ENCODE measurements around the gene TRIB2.
A peak's percentile ranks its signal among the peaks of the same experiment; 100 is the strongest.

The TRIB2 gene

GRCh38 chr2:12700989-12701388, 15.7 kb upstream of the TRIB2 start:
- no peak for DNase-seq

GRCh38 chr2:12701786-12702167, 15.0 kb upstream of the TRIB2 start:
- DNase-seq, result no peak

GRCh38 chr2:12702168-12703121, 14.3 kb upstream of the TRIB2 start:
- peak in 1 of 2 experiments; percentile 20 for DNase-seq

GRCh38 chr2:12704378-12704777, 12.4 kb upstream of the TRIB2 start:
- DNase-seq, result no peak

- no peak for DNase-seq
Measured at GRCh38 chr2:12705230-12705629, 11.5 kb upstream of the TRIB2 start.

DNA sequence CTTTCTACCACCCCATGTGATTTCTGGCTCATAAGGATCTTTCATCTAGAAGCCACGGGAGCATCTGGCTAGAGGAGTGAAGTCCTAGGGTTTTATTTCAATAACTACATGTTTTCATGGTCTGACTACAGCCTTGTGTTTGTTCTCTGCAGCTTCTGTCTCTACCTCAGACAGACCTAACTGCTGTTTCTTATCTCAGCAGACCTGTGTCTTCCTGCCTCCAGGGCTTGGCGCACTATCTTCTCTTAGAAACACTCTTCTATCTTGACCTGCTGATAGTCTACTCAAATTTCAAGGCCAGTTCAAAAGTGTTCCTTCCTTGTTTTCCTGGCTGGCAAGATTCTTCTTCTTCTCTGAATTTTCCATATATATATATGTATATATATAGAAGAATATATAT, 11.0 kb upstream of the TRIB2 start:
- no peak for DNase-seq

GRCh38 chr2:12708508-12709206, 8.1 kb upstream of the TRIB2 start:
- DNase-seq, result no peak

DNA sequence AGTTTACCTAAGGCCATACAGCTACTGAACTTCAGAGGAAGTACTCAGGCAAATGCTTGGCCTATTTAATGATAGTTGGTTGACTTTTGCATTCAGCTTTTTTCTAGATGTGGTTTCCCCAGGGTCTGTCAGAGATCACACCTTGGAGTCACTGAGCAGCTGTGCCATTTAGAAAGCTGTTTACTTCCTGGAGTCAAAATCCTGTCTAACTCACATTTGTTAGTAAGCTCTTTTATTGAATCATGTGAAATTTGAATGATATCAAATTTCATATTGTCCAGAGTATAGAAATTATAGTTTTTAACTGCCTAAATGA, 7.6 kb upstream of the TRIB2 start:
- peak in 1 of 2 experiments; percentile 28 for DNase-seq

DNA sequence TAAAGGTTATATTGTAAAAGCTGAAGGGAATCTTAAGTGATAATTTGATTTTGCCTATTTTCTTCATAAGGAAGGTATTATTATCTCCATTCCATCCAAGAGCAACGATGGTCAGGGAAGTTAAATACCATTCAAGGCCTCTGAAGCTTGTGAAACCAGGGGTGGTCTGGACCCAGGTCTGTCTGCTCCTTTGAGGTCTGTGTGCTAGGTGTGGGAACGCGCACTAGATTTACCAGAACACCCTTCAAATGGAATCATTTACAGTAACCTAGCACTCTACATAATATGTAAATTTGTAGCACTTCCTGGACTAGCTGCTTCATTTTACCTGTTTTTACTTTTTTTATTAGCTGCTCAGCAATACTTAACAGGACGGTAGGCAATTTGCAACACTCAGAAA, 6.4 kb upstream of the TRIB2 start:
- peak in 1 of 2 experiments; percentile 17 for DNase-seq

- no peak for DNase-seq
Measured at GRCh38 chr2:12711339-12711738, 5.4 kb upstream of the TRIB2 start.

- DNase-seq, result no peak
Measured at GRCh38 chr2:12712881-12713280, 3.9 kb upstream of the TRIB2 start.

DNA sequence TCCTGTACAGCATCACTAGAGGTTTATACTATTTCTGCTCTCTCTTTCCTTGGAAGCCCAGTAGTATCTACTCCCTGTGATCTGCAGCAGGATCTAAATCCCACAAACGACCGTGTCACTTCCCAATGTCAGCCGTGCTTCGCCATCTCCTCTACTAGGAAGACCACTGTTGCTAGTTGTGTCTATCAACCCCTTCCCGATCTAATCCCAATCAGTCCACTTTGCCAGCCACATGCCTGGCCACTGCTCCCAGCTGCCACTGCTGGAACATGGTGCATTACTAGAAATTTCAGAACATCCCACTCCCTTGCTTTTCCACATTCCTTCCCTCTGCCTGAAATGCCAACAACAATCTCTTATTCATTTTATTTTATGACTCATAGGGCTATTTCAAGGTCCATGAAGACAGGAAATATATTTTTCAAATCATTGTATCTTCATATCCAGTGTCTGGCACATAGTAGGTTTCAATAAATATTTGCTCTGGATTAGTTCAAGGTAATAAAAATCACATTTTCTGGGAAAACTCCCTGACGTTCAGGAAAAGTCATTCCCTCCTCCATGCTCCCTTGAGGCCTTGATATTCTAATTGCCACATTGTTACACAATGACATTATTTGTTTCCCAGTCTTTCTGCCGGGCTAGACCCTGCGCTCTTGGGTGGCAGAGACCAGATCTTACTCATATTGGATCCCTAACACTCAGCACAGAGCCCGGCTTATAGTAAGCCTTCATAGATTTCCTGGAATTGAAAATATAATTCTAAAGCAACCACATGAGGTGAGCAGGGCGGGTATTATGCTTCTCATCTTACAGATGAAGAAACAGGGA, 2.1 kb upstream of the TRIB2 start:
- DNase-seq, result peak in 1 of 2 experiments; percentile 32

- no peak for DNase-seq
Measured at GRCh38 chr2:12715258-12716031, 1.3 kb upstream of the TRIB2 start.

GRCh38 chr2:12716032-12716281, 779 bp upstream of the TRIB2 start:
- peak; percentile 83 to 86 for DNase-seq

- peak; percentile 52 to 54 for DNase-seq
Measured at GRCh38 chr2:12717191-12718014, 667 bp downstream of the TRIB2 start.

DNA sequence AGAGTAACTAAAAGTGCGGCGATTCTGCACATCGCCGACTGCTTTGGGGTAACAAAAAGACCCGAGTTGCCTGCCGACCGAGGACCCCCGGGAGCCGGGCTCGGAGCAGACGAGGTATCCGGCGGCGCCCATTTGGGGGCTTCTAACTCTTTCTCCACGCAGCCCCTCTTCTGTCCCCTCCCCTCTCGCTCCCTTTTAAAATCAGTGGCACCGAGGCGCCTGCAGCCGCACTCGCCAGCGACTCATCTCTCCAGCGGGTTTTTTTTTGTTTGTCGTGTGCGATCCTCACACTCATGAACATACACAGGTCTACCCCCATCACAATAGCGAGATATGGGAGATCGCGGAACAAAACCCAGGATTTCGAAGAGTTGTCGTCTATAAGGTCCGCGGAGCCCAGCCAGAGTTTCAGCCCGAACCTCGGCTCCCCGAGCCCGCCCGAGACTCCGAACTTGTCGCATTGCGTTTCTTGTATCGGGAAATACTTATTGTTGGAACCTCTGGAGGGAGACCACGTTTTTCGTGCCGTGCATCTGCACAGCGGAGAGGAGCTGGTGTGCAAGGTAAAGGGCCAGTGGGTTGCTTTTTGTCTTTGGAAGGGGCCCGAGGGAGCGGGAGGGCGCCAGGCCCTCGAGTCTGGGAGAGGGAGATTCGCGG, 1.4 kb downstream of the TRIB2 start:
- DNase-seq, result peak in 1 of 2 experiments; percentile 27

- DNase-seq, result peak in 1 of 2 experiments; percentile 36
Measured at GRCh38 chr2:12718711-12719399, 2.1 kb downstream of the TRIB2 start.

- no peak for DNase-seq
Measured at GRCh38 chr2:12719400-12720277, 2.9 kb downstream of the TRIB2 start.

GRCh38 chr2:12720278-12720620, 3.5 kb downstream of the TRIB2 start:
- no peak for DNase-seq

Measured in activated CD4-positive, alpha-beta T cell treated with anti-CD3 and anti-CD28 coated beads, Interleukin-2, amount 50 U/mL, for 4 hours (primary cell).